GM12878 (cell line): Measurements from ENCODE around the gene HAUS6. TPM values are rescaled to one million over a fixed set of nuclear protein-coding genes. Genes with fewer than 3 reads are reported as not detected.

Source experiments
- ATAC-seq: fragments of 200-7000 bp; cut with Tn5 transposase; 3 replicates; pipeline ENCODE4 v1.9.1; 2020; ENCODE audit warnings: mild to moderate bottlenecking, moderate library complexity
- BruUV-seq: library from RNA; stranded (reverse); fragments of 400-500 nt; replicated peaks from 2 replicates; lab custom pipeline; 2021; lab: Mats Ljungman, UMichigan
- CTCF ChIA-PET: fragments of 300-600 bp; sonication (Branson Sonifier 250); formaldehyde crosslinking; extraction: SDS; loops from one replicate; lab custom pipeline; 2021; ENCODE audit warnings: inconsistent platforms; lab: Yijun Ruan, JAX
- POLR2A ChIA-PET: fragments of 350-600 bp; formaldehyde crosslinking; extraction: SDS; loops from one replicate; lab custom pipeline; 2021; ENCODE audit warnings: inconsistent platforms; lab: Charles Lee
- RAD21 ChIA-PET: fragments of 300-600 bp; sonication (Branson Sonifier 250); formaldehyde crosslinking; loops from one replicate; lab custom pipeline; 2023; ENCODE audit warnings: antibody characterized with exemption; ENCODE audit not compliant: unreplicated experiment; lab: Charles Lee
- SMC1A ChIA-PET: fragments of 300-600 bp; sonication (Branson Sonifier 250); formaldehyde crosslinking; loops from one replicate; lab custom pipeline; 2023; ENCODE audit not compliant: unreplicated experiment, uncharacterized antibody; lab: Charles Lee
- DNase-seq: peaks from one replicate; pipeline ENCODE4 v3.0.0-alpha.2; 2011; ENCODE audit warnings: low read depth, low spot score
- FAIRE-seq: peaks from 3 replicates; lab custom pipeline; 2011; peaks lifted over from hg19 to GRCh38; lab: Jason Lieb, UNC
- H2AFZ ChIP-seq: 2 replicates; pipeline ENCODE4 v1.6.0; 2011; ENCODE audit warnings: low read depth, low read length, control low read depth; ENCODE audit not compliant: control insufficient read depth
- H3K27ac ChIP-seq: 2 replicates; pipeline ENCODE4 v1.5.1; 2011; ENCODE audit warnings: control low read depth; ENCODE audit not compliant: control insufficient read depth, insufficient read depth
- H3K27me3 ChIP-seq, 2 experiments: replicated peaks in 1 of 2; 2 replicates each; pipeline versions ENCODE4 v1.6.0 to v1.6.1; 2011; ENCODE audit warnings: low read length in 1 of 2; ENCODE audit not compliant: control insufficient read depth in 2 of 2, insufficient read depth in 2 of 2
- H3K36me3 ChIP-seq, 2 experiments: 2 replicates each; pipeline ENCODE4 v1.5.1; 2011; ENCODE audit warnings: low read length in 1 of 2; ENCODE audit not compliant: control insufficient read depth in 2 of 2, insufficient read depth in 2 of 2
- H3K4me1 ChIP-seq: 2 replicates; pipeline ENCODE4 v1.6.1; 2011; ENCODE audit warnings: mild to moderate bottlenecking, low read length, moderate library complexity, mixed read lengths; ENCODE audit not compliant: control insufficient read depth, insufficient read depth
- H3K4me2 ChIP-seq: 2 replicates; pipeline ENCODE4 v1.6.0; 2011; ENCODE audit warnings: control low read depth; ENCODE audit not compliant: control insufficient read depth, insufficient read depth
- H3K4me3 ChIP-seq: fragments of 200-600 bp; sonication (generic); 2 replicates; pipeline ENCODE4 v1.5.1; 2016
- H3K79me2 ChIP-seq: 2 replicates; pipeline ENCODE4 v1.6.0; 2011; ENCODE audit warnings: low read length; ENCODE audit not compliant: control insufficient read depth, insufficient read depth
- H3K9ac ChIP-seq: 2 replicates; pipeline ENCODE4 v1.8.0; 2011; ENCODE audit warnings: low read length, control low read depth, mixed read lengths; ENCODE audit not compliant: control insufficient read depth, insufficient read depth
- H3K9me3 ChIP-seq: replicated peaks from 3 replicates; pipeline ENCODE4 v1.5.1; 2011; ENCODE audit warnings: mild to moderate bottlenecking, low read length; ENCODE audit not compliant: control insufficient read depth, insufficient read depth
- H4K20me1 ChIP-seq: 2 replicates; pipeline ENCODE4 v1.6.0; 2011; ENCODE audit not compliant: control insufficient read depth, insufficient read depth
- NRF1 ChIP-seq: conservative IDR thresholded peaks from 2 replicates; pipeline ENCODE4 v1.6.1; 2011; ENCODE audit warnings: mild to moderate bottlenecking, low read depth, low read length, improper control_type of control experiment
- RAD51 ChIP-seq: fragments of 450-650 bp; IDR thresholded peaks from 2 replicates; pipeline ENCODE4 v1.6.1; 2016; ENCODE audit warnings: moderate library complexity, mild to moderate bottlenecking, inconsistent platforms
- RELB ChIP-seq: fragments of 450-650 bp; IDR thresholded peaks from 2 replicates; pipeline ENCODE4 v1.6.1; 2017; ENCODE audit warnings: low read depth, mild to moderate bottlenecking, moderate library complexity
- SP1 ChIP-seq: IDR thresholded peaks from one replicate; pipeline ENCODE4 v1.6.1; 2011; ENCODE audit warnings: low read depth, low read length
- ZBED1 ChIP-seq: IDR thresholded peaks from 2 replicates; pipeline ENCODE4 v1.6.1; 2016; ENCODE audit warnings: borderline replicate concordance
- whole genome bisulfite sequencing: methylation state at CpG from one replicate; pipeline ENCODE4 v1.1.6; 2016; ENCODE audit warnings: low lambda C conversion rate; ENCODE audit not compliant: insufficient replicate concordance, insufficient coverage; ENCODE audit errors: missing lambda C conversion rate; 5-methylcytosine and 5-hydroxymethylcytosine counted together
- in situ Hi-C: fragments of 300-500 bp; cut with MboI; formaldehyde crosslinking; loops from 9 replicates; pipeline ENCODE4 v1.14.3; 2018; ENCODE audit warnings: mixed read lengths
- intact Hi-C: fragments of 100-400 bp; cut with micrococcal nuclease; formaldehyde crosslinking; loops from one replicate; pipeline ENCODE4 v1.14.2; 2022; ENCODE audit not compliant: unreplicated experiment
- polyA plus RNA-seq, 11 experiments: library from polyadenylated mRNA; depleted of rRNA in 4 of 11; unstranded in 6 of 11; stranded (reverse) in 5 of 11; fragments of >200 nt; fragmentation: Nextera tagmentation in 4 of 11; fragmentation: Illumina TruSeq in 1 of 11; extraction: Ambion mirVana in 4 of 11; extraction: Trizol in 1 of 11; gene quantifications; 1 replicate in 1 of 11; 2 replicates in 10 of 11; pipeline versions ENCODE4 v1.2.1 to v1.2.3, GENCODE V29; 2011 to 2016; ENCODE audit warnings: inconsistent platforms in 2 of 11, missing spikeins in 2 of 11, low read depth in 1 of 11
- total RNA-seq, 4 experiments: library from RNA; depleted of rRNA in 3 of 4; stranded (reverse); fragments of >200 nt in 3 of 4; fragmentation: Illumina TruSeq in 1 of 4; extraction: Trizol in 1 of 4; gene quantifications; 2 replicates each; pipeline versions ENCODE4 v1.2.1 to v1.2.3, GENCODE V29; 2013 to 2021
- TF ChIP-seq, protein P1 (sequence below): IDR thresholded peaks from 2 replicates; pipeline ENCODE4 v1.6.1; 2012; ENCODE audit warnings: improper control_type of control experiment, low read depth, low read length; ENCODE audit not compliant: insufficient replicate concordance

The HAUS6 gene
- total and polyA plus RNA-seq, 10 of the 15 experiments (the other 5 are each of a cell fraction or from before 2014, with no cell fraction given): 7.1 to 26.8 (median 16.0) TPM

- no peak overlapping the region for H3K9ac ChIP-seq
- DNase-seq (no peak), ATAC-seq (no peak), FAIRE-seq (no peak)
- CTCF ChIA-PET: no interaction called here
- WGBS: 36% methylated on average over 3 of the region's 3 CpGs
- H2AFZ ChIP-seq: no peak overlapping the region
- H3K4me2 ChIP-seq: no peak overlapping the region
- BruUV-seq: no TSS peak
- no peaks in the 10 kb centered on the region for H3K27me3 ChIP-seq
- no peaks in the 10 kb centered on the region for H3K79me2 ChIP-seq
- POLR2A ChIA-PET: no interaction called here
- H3K36me3 ChIP-seq: no peaks in the 10 kb centered on the region
- no peak overlapping the region for H3K4me3 ChIP-seq
- no peak overlapping the region for H3K27ac ChIP-seq
- in situ Hi-C loops: no loop called here
- no peaks in the 10 kb centered on the region; the same call in 1 of the 2 replicates for H3K4me1 ChIP-seq
- no peaks in the 10 kb centered on the region for H3K9me3 ChIP-seq
- intact Hi-C loops: no loop called here
- H4K20me1 ChIP-seq: no peaks in the 10 kb centered on the region
- no peak for TF ChIP-seq ZBED1
- TF ChIP-seq NRF1: no peak
- no peak for TF ChIP-seq SP1
- TF ChIP-seq, protein P1, sequence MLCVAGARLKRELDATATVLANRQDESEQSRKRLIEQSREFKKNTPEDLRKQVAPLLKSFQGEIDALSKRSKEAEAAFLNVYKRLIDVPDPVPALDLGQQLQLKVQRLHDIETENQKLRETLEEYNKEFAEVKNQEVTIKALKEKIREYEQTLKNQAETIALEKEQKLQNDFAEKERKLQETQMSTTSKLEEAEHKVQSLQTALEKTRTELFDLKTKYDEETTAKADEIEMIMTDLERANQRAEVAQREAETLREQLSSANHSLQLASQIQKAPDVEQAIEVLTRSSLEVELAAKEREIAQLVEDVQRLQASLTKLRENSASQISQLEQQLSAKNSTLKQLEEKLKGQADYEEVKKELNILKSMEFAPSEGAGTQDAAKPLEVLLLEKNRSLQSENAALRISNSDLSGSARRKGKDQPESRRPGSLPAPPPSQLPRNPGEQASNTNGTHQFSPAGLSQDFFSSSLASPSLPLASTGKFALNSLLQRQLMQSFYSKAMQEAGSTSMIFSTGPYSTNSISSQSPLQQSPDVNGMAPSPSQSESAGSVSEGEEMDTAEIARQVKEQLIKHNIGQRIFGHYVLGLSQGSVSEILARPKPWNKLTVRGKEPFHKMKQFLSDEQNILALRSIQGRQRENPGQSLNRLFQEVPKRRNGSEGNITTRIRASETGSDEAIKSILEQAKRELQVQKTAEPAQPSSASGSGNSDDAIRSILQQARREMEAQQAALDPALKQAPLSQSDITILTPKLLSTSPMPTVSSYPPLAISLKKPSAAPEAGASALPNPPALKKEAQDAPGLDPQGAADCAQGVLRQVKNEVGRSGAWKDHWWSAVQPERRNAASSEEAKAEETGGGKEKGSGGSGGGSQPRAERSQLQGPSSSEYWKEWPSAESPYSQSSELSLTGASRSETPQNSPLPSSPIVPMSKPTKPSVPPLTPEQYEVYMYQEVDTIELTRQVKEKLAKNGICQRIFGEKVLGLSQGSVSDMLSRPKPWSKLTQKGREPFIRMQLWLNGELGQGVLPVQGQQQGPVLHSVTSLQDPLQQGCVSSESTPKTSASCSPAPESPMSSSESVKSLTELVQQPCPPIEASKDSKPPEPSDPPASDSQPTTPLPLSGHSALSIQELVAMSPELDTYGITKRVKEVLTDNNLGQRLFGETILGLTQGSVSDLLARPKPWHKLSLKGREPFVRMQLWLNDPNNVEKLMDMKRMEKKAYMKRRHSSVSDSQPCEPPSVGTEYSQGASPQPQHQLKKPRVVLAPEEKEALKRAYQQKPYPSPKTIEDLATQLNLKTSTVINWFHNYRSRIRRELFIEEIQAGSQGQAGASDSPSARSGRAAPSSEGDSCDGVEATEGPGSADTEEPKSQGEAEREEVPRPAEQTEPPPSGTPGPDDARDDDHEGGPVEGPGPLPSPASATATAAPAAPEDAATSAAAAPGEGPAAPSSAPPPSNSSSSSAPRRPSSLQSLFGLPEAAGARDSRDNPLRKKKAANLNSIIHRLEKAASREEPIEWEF: no peak
- no peak for TF ChIP-seq RELB
- no peak for TF ChIP-seq RAD51
- RAD21 ChIA-PET: no interaction called here
- SMC1A ChIA-PET: no interaction called here
These were observed 46.5 kb upstream of the HAUS6 start for GRCh38 chr9:19149230-19149629.
